GM18909 (cell line): ENCODE results near the gene MAP3K12.
A peak's percentile ranks its signal among the peaks of the same experiment; 100 is the strongest.
"Not testable (repeated sequence)": the region's sequence is repeated elsewhere in the genome, so short reads cannot be mapped to it uniquely, and the experiment has no call there.

Experiments
- ATAC-seq: cut with Tn5 transposase; IDR thresholded peaks from one replicate; pipeline ENCODE4 v1.9.1; 2021; ENCODE audit warnings: mild to moderate bottlenecking; ENCODE audit not compliant: unreplicated experiment, poor library complexity

Gene MAP3K12

GRCh38 chr12:53493610-53494391, 5.5 kb downstream of the MAP3K12 start:
- no peak for ATAC-seq

- peak; percentile 92 for ATAC-seq
These were observed 6.2 kb downstream of the MAP3K12 start for GRCh38 chr12:53492830-53493609.

GRCh38 chr12:53492188-53492587, 7.1 kb downstream of the MAP3K12 start:
- no peak for ATAC-seq

GRCh38 chr12:53489242-53489864, 9.9 kb downstream of the MAP3K12 start:
- no peak for ATAC-seq

- ATAC-seq = no peak
These were observed 12.3 kb downstream of the MAP3K12 start for GRCh38 chr12:53486736-53487487.

GRCh38 chr12:53485955-53486735, 13.1 kb downstream of the MAP3K12 start:
- ATAC-seq = no peak

- ATAC-seq = no peak
These were observed 14.3 kb downstream of the MAP3K12 start for GRCh38 chr12:53484686-53485575.

GRCh38 chr12:53483979-53484377, 15.3 kb downstream of the MAP3K12 start:
- no peak for ATAC-seq

- ATAC-seq = no peak
These were observed 15.9 kb downstream of the MAP3K12 start for GRCh38 chr12:53483225-53483978.

- ATAC-seq = no peak
These were observed 16.6 kb downstream of the MAP3K12 start for GRCh38 chr12:53482626-53483168.

- ATAC-seq = no peak
These were observed 17.2 kb downstream of the MAP3K12 start for GRCh38 chr12:53481939-53482586.

- not testable (repeated sequence) for ATAC-seq
These were observed 17.8 kb downstream of the MAP3K12 start for GRCh38 chr12:53481458-53481857.

- no peak for ATAC-seq
These were observed 18.5 kb downstream of the MAP3K12 start for GRCh38 chr12:53480491-53481442.

- no peak for ATAC-seq
These were observed 19.9 kb downstream of the MAP3K12 start for GRCh38 chr12:53479331-53479730.

- no peak for ATAC-seq
These were observed 20.4 kb downstream of the MAP3K12 start for GRCh38 chr12:53478865-53479264.

GRCh38 chr12:53476769-53477209, 22.5 kb downstream of the MAP3K12 start:
- no peak for ATAC-seq
